MG63 (cell line): ENCODE data around the gene RGS17. TPM values are rescaled to one million over a fixed set of nuclear protein-coding genes. Genes with fewer than 3 reads are reported as not detected.
"Not testable (repeated sequence)": the region's sequence is repeated elsewhere in the genome, so short reads cannot be mapped to it uniquely, and the experiment has no call there.

Experiments used
- DNase-seq: peaks from one replicate; pipeline ENCODE4 v3.0.0-alpha.2; 2020
- H3K27me3 ChIP-seq: fragments of 250-450 bp; sonication (Bioruptor Pico); 2 replicates; pipeline ENCODE4 v1.5.1; 2020; ENCODE audit warnings: mild to moderate bottlenecking, moderate library complexity
- H3K36me3 ChIP-seq: fragments of 250-450 bp; sonication (Bioruptor Pico); 2 replicates; pipeline ENCODE4 v1.5.1; 2020; ENCODE audit warnings: mild to moderate bottlenecking, moderate library complexity
- H3K4me3 ChIP-seq: fragments of 250-450 bp; sonication (Bioruptor Pico); 2 replicates; pipeline ENCODE4 v1.5.1; 2020; ENCODE audit warnings: mild to moderate bottlenecking, moderate library complexity
- H3K9me3 ChIP-seq: fragments of 250-450 bp; sonication (Bioruptor Pico); 2 replicates; pipeline ENCODE4 v1.5.1; 2020; ENCODE audit warnings: mild to moderate bottlenecking, moderate library complexity
- total RNA-seq: library from RNA; depleted of rRNA; stranded (reverse); fragments of >200 nt; shearing (Covaris generic); gene quantifications from 2 replicates; pipeline ENCODE4 v1.2.3, GENCODE V29; 2014; ENCODE audit warnings: low replicate concordance

The RGS17 gene
- total RNA-seq, 1 experiment from 2014 or later, result 0.36 TPM

DNA sequence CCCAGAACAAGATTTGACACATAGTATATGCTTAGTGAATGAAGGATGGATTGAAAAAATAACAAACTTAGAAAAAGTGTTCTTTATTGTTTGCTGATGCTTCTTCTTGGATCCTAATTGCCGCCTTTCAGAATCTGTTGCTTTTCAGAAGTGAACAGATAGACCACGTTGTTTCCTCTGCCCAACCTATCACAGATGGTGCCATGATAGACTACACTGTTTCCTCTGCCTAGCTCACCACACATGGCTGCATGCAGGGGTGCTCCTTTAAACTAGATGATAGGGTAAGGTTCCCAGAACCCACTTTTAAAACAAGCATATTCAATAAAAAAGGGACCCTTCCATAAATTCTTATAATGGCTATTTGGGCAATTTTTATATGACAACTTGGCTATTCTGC lies 4.6 kb upstream of the RGS17 start:
- H3K27me3 ChIP-seq, result no peaks in the 10 kb centered on the region
- no peaks in the 10 kb centered on the region for H3K9me3 ChIP-seq
- no peaks in the 10 kb centered on the region for H3K36me3 ChIP-seq
- no peak for DNase-seq
- H3K4me3 ChIP-seq, result no peak overlapping the region

DNA sequence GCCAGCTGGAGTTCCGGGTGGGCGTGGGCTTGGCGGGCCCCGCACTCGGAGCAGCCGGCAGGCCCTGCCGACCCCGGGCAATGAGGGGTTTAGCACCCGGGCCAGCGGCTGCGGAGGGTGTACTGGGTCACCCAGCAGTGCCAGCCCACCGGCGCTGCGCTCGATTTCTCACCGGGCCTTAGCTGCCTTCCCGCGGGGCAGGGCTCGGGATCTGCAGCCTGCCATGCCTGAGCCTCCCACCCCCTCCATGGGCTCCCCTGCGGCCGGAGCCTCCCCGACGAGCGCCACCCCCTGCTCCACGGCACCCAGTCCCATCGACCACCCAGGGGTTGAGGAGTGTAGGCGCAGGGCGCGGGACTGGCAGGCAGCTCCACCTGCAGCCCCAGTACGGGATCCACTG lies 2.6 kb upstream of the RGS17 start:
- DNase-seq, H3K36me3 ChIP-seq, H3K4me3 ChIP-seq, H3K9me3 ChIP-seq, H3K27me3 ChIP-seq: not testable (repeated sequence)

DNA sequence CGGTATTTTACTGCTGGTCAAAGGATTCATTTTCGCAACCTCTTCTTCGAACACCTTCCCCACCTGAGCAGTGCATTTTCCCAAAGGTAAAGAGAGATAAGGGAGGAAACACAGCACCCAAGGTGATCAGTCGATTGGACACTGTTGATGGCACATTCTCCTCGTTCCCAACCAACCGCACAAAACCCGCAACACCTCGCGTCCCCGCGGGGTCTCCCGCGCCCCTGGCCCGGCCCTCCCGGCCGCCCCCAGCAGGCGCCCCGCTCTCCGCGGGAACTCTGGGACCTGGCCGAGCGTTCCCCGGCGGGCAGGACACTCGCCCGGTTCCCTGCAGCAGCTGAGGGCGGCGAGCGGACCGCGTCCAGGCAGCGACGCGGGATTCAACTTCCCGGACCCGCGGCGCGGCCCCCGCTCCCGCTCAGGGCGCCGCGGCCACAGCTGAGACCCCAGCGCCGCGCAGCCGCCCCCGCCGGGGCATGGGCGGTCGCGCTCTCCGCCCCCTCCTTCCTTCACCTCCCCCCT lies 506 bp downstream of the RGS17 start:
- H3K9me3 ChIP-seq, result no peaks in the 10 kb centered on the region
- H3K4me3 ChIP-seq, result peak overlapping the region; percentile 66
- DNase-seq, result peak; percentile 12
- H3K36me3 ChIP-seq, result no peaks in the 10 kb centered on the region
- H3K27me3 ChIP-seq, result peaks cover 10% of the 10 kb centered on the region

DNA sequence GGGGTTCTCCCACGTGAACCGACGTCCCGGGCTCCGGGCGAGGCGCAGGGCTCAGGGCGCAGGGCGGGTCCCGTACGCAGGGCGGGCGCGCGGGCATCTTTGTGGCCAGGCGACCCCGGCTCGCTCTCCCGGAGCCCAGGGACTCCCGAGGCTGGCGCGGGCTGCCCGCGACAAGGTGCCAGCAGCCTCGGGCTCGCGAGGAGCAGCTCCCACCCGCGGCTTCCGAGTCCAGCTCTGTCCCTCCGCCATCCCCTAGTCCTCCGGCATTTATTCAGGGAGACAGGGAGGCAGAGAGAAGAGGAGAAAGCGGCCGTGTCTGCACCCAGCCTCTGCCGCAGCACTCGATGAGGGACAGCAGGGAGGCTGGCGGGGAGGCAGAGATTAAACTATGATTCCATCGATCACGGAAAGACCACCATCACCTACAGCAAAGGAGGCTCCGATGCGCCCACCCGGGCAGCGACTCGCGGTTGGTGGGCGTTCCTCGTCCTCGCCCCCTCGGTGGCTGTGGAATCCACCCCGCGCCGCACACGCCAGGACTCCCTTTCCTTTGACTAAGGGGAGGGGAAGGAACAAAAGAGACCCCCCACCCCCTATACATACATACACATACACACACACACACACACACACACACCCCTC lies 1.1 kb downstream of the RGS17 start:
- H3K4me3 ChIP-seq, result peak overlapping the region; percentile 66
- no peaks in the 10 kb centered on the region for H3K36me3 ChIP-seq
- peak; percentile 10 for DNase-seq
- no peaks in the 10 kb centered on the region for H3K9me3 ChIP-seq
- peaks cover 10% of the 10 kb centered on the region for H3K27me3 ChIP-seq

DNA sequence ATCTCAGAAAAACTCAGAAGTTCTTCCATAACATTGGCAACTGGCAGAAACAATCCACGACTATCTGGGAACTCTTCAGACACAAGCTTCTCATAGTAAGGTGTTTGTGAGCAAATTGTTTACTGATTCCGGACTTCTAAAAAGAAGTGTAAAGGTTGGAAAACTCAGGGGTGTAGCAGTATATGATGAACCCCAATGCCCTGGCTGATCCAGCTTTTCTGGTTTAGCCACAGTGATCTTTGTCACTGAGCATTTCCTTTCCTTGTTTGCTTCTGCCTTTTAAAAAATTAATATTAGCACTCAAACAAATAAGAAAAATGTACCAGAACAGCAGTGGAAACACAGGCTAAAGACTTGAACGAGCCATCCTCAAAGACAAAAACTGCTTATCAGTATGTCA lies 4.9 kb downstream of the RGS17 start:
- DNase-seq, result no peak

DNA sequence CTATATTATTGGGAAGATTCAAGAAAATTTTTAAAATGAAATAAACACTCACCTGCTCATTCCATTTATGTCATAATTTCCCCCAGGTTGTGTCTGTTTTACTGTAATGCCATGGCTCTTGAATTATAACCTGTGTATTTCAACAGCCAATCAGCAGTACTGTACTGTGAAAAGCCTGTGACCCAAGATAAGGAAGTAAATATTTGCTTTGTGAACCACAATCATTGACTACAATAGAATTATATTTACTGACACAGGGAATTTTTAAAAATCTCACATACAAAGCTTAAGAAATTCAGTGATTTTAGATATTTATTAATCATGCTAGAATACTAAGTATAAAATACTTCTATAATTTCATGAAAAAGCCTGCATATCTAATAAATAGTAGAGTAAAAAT lies 6.0 kb downstream of the RGS17 start:
- Histone ChIP-seq H3K27me3 (peaks cover 10% of the 10 kb centered on the region), H3K9me3 (no peaks in the 10 kb centered on the region), H3K4me3 (no peak overlapping the region), H3K36me3 (no peaks in the 10 kb centered on the region)
- no peak for DNase-seq

More for the DNA sequence above, 4.9 kb downstream of the RGS17 start:
- Histone ChIP-seq H3K36me3 (no peaks in the 10 kb centered on the region), H3K4me3 (no peak overlapping the region), H3K9me3 (no peaks in the 10 kb centered on the region), H3K27me3 (peaks cover 10% of the 10 kb centered on the region)

DNA sequence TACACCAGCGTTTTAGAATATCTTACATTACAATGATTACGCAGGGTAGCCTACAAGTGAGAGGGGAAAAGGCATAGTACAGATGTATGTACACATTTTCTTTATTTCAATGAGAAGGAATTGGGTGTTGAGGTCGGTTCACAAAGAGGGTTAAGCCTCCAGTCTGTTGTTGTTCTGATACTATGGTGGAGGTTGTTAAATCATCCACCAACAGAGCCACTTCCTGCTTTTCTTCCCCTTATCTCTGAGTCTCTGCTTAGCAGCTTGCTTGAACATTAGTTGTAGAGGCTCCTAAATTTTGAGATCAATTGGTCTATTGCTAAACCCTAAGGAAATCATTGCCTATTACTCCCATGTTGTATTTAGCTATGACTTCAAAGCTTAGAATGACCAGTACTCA lies 7.3 kb downstream of the RGS17 start:
- H3K27me3 ChIP-seq, result no peaks in the 10 kb centered on the region

DNA sequence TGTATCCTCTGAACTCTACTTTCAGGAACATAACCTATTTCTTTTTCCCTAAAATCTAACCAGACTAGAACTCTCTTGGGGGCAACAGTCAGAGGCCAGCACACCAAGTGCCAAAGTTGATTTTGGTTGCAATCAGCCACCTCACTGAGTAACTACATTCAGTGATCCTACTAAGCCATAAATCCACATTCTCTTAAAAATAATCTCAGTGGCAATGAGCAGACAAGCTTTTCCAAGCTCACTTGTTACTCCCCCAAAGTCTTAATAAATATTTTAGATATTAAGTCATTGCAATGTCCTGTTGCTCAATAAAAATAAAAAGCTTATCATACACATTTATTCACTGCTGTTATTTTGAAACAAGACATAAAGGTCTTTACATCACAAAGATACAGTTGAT lies 9.8 kb downstream of the RGS17 start:
- H3K27me3 ChIP-seq, result no peaks in the 10 kb centered on the region
- H3K4me3 ChIP-seq, result no peak overlapping the region
- H3K9me3 ChIP-seq, result no peaks in the 10 kb centered on the region
- H3K36me3 ChIP-seq, result no peaks in the 10 kb centered on the region
- DNase-seq, result no peak

More for the DNA sequence above, 7.3 kb downstream of the RGS17 start:
- no peak for DNase-seq
- H3K4me3 ChIP-seq, result no peak overlapping the region
- no peaks in the 10 kb centered on the region for H3K9me3 ChIP-seq
- H3K36me3 ChIP-seq, result no peaks in the 10 kb centered on the region

DNA sequence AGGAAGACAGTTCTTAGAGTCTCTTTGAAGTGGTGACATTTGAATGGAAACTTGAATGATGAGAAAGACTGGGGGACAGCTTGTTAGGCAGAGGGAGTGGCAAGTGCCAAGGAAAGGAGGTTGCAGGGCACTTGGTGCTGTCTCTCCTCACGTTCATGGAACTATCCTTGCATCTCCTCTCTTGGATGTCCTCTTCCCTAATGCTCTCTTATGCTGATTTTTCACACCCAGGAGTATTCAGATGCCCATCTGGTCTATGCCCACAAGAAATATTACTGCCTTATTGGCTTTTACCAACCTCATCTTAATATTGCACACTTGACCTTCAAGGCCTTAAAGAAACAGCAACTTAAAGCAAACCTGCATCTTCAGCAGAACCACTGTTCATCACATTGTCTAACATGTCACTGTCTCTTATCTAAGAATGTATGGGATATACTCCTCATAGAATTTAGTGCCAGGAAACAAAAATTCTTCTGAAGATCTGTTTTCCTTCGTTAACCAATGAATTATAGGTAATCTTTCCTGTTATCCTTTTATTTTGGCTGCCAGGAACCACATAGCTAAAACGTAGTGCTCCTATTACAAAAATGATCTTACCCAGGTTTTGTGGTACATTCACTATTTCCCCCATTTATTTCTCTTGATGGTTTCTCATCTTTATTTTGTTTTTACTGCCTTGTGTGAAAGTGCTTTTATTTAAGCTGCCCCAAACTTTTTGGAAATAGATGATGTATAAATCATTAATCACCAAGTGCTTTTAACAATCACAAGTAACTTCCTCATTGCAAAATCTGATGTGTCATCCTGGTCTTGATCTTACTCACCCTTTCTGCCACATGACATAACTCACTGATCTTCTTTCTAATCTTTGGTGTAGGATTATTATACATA lies 12.8 kb downstream of the RGS17 start:
- DNase-seq, result no peak

DNA sequence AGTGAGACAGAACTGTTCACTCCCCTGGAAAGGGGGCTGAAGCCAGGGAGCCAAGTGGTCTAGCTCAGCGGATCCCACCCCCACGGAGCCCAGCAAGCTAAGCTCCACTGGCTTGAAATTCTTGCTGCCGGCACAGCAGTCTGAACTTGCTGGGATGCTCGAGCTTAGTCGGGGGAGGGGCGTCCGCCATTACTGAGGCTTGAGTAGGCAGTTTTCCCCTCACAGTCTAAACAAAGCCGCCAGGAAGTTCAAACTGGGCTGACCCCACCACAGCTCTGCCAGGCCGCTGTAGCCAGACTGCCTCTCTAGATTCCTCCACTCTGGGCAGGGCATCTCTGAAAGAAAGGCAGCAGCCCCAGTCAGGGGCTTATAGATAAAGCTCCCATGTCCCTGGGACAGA lies 20.0 kb downstream of the RGS17 start:
- not testable (repeated sequence) for H3K4me3 ChIP-seq, DNase-seq, H3K36me3 ChIP-seq, H3K9me3 ChIP-seq, H3K27me3 ChIP-seq

More for the DNA sequence above, 12.8 kb downstream of the RGS17 start:
- Histone ChIP-seq H3K4me3 (no peak overlapping the region), H3K9me3 (no peaks in the 10 kb centered on the region), H3K36me3 (no peaks in the 10 kb centered on the region), H3K27me3 (no peaks in the 10 kb centered on the region)

DNA sequence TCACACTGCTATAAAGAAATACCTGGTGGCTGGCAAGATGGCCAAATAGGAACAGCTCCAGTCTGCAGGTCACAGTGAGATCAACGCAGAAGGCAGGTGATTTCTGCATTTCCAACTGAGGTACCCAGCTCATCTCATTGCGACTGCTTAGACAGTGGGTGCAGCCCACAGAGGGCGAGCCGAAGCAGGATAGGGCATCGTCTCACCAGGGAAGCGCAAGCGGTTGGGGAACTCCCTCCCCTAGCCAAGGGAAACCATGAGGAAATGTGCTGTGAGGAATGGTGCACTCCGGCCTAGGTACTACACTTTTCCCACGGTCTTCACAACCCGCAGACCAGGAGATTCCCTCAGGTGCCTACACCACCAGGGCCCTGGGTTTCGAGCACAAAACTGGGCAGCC lies 20.5 kb downstream of the RGS17 start:
- H3K4me3 ChIP-seq, H3K36me3 ChIP-seq, H3K9me3 ChIP-seq, DNase-seq, H3K27me3 ChIP-seq: not testable (repeated sequence)

DNA sequence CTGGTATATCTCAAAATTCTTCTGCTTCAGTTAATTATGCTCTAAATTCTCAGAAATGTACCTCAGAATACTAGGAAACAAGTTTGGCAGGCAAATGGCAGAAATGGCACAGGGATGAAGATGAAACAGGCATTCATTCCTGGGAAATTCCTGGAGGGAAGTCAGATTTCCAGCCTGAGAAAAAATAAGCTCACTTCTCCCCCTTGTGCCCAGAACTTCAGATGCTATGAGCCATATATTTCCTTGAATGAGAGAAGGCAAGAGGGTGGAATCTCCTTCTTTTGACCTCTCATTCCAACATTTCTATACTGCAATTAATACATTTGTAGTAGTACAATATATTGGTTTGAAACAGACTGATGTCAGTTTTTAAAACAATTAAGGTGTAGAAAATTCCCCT lies 22.8 kb downstream of the RGS17 start:
- Histone ChIP-seq H3K9me3 (peaks cover 2% of the 10 kb centered on the region; the same call in 1 of the 2 replicates), H3K36me3 (no peaks in the 10 kb centered on the region), H3K4me3 (no peak overlapping the region), H3K27me3 (no peaks in the 10 kb centered on the region)
- DNase-seq, result no peak

DNA sequence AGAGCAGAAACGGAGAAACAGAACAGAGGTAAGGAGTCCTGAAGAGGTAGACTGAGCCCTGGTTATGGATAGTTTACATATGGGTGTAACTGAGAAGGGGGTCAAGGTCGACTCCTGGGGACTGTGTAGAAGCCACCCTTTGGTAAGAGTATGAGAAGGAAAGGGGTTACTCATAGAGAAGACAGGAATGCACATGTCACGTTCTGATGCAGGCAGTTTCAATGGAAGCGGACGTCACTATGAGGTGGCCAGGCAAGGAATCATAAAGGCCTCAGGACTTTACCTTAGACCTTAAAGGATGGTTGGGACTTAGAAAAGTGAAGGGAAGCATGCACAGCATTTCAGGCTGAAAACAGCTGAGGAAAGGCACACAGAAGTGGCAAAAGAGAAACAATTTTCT lies 25.1 kb downstream of the RGS17 start:
- H3K4me3 ChIP-seq, result no peak overlapping the region
- no peaks in the 10 kb centered on the region for H3K27me3 ChIP-seq
- H3K36me3 ChIP-seq, result no peaks in the 10 kb centered on the region
- DNase-seq, result no peak
- no peaks in the 10 kb centered on the region for H3K9me3 ChIP-seq

DNA sequence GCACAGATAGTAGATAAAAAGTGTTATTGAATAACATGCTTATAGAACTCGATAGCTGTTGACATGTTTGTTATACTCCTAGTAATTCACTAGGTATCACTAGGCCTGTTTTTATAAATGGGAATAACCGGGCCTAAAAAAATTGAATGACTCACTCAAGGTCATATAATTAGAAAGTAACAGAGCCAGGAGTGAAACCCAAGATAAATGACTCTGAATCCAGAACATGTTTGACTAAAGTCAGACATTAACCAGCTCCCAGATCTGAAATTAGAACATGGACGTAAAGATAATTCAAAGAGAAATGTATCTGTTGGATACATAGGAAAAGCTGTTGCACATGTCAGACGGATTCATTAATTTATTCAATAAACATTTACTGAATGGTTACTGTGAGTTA lies 26.9 kb downstream of the RGS17 start:
- Histone ChIP-seq H3K4me3 (no peak overlapping the region), H3K27me3 (no peaks in the 10 kb centered on the region), H3K9me3 (no peaks in the 10 kb centered on the region), H3K36me3 (no peaks in the 10 kb centered on the region)
- DNase-seq, result no peak

DNA sequence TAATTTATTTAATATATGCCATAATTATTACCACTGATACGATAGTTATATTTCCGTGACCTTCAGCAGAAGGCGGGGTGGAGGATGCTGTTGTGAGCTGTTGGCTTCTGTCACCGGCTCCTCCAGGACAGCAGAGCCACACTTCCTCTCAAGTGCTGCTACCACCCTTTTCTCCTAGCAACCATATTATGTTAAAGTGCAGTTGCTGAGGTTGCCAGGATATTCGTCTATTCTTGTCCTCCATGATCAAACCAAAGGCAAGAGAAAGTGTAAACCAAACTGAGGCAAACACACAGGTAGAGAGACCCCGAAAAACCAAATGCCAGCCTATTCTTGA lies 27.8 kb downstream of the RGS17 start:
- Histone ChIP-seq H3K27me3 (no peaks in the 10 kb centered on the region), H3K9me3 (no peaks in the 10 kb centered on the region), H3K36me3 (no peaks in the 10 kb centered on the region), H3K4me3 (no peak overlapping the region)
- DNase-seq, result no peak

DNA sequence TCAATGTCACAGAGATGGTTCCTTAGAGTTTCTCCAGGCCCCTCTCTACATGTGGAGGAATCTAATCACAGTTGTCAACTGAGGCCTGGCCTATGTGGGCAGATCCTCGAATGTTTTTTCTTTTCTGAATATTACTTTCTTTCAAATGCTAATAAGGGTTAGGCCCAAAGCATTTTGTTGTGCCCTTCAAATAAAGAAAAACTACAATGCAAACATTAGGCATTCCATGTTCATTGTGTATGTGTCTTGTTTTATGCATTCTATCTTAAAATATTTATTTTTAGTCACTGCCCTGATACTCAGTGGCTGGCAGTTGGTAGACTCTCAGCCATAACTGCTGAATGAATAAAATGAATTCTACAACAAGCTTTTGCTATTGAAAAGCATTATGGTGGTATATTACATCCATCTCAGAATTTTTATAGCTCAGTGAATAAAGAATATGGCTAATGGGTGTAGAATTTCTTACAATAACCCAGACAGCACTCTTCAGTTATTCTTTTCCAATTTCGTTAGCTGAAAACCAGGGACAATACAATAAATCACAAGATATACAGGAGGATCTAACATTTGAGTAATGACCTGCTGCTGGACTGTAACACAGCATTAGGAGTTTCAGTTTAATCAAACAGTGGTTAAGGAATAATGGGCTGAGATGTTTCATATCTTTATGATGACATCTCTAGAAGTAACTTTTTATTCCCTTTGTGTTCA lies 28.3 kb downstream of the RGS17 start:
- no peak for DNase-seq
- Histone ChIP-seq H3K27me3 (no peaks in the 10 kb centered on the region), H3K4me3 (no peak overlapping the region), H3K9me3 (no peaks in the 10 kb centered on the region), H3K36me3 (no peaks in the 10 kb centered on the region)

DNA sequence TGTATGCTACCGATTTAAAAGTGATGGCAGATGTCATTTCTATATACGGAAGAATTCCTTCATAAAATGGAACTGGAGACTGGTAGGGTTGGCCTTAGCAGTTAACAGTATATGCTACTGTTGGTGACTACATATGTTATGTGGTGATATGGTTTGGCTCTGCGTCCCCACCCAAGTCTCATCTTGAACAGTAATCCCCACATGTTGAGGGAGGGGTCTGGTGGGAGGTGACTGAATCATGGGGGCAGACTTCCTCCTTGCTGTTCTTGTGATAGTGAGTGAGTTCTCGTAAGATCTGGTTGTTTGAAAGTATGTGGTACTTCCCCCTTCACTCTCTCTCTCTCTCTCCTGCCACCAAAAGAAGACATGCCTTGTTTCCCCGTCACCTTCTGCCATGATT lies 29.6 kb downstream of the RGS17 start:
- DNase-seq, result no peak
- no peak overlapping the region for H3K4me3 ChIP-seq
- no peaks in the 10 kb centered on the region for H3K36me3 ChIP-seq

More for the DNA sequence above, 29.6 kb downstream of the RGS17 start:
- no peaks in the 10 kb centered on the region for H3K27me3 ChIP-seq
- H3K9me3 ChIP-seq, result no peaks in the 10 kb centered on the region
